Stomach smooth muscle (tissue), 2 donors: ENCODE measurements around the gene PID1.

ENCODE experiments used
- H3K27ac ChIP-seq: one replicate; pipeline ENCODE4 v1.7.0; 2013; ENCODE audit warnings: mild to moderate bottlenecking, low read length, inconsistent platforms
- H3K27me3 ChIP-seq, 2 donors: one replicate each; pipeline ENCODE4 v1.7.0; 2013; ENCODE audit warnings: low read length in 2 of 2; ENCODE audit not compliant: insufficient read depth in 2 of 2, control insufficient read depth in 1 of 2
- H3K36me3 ChIP-seq, 2 donors: one replicate each; pipeline ENCODE4 v1.7.0; 2013; ENCODE audit warnings: low read length in 2 of 2; ENCODE audit not compliant: control insufficient read depth in 2 of 2, insufficient read depth in 2 of 2
- H3K4me1 ChIP-seq: one replicate; pipeline ENCODE4 v1.7.0; 2013; ENCODE audit warnings: low read length; ENCODE audit not compliant: control insufficient read depth, insufficient read depth
- H3K4me3 ChIP-seq, 2 donors: one replicate each; pipeline ENCODE4 v1.7.0; 2013; ENCODE audit warnings: low read length in 2 of 2
- H3K9ac ChIP-seq, 2 donors: one replicate each; pipeline ENCODE4 v1.7.0; 2013; ENCODE audit warnings: low read length in 2 of 2, mild to moderate bottlenecking in 1 of 2
- H3K9me3 ChIP-seq, 2 donors: one replicate each; pipeline ENCODE4 v1.7.0; 2013; ENCODE audit warnings: low read length in 2 of 2; ENCODE audit not compliant: control insufficient read depth in 2 of 2
- donor health status: healthy.
- donor health status: Pancreatic carcinoma.

Gene PID1

GRCh38 chr2:228987441-228988155, 283.5 kb downstream of the PID1 start:
- H3K27ac ChIP-seq = no peak overlapping the region
- H3K9me3 ChIP-seq = no peaks in the 10 kb centered on the region
- H3K9ac ChIP-seq = no peak overlapping the region
- no peaks in the 10 kb centered on the region for H3K36me3 ChIP-seq
- H3K27me3 ChIP-seq = no peaks in the 10 kb centered on the region
- H3K4me1 ChIP-seq = no peaks in the 10 kb centered on the region
- H3K4me3 ChIP-seq = no peak overlapping the region

GRCh38 chr2:228986961-228987360, 284.1 kb downstream of the PID1 start:
- Histone ChIP-seq H3K4me3 (no peak overlapping the region), H3K36me3 (no peaks in the 10 kb centered on the region), H3K27me3 (no peaks in the 10 kb centered on the region), H3K9ac (no peak overlapping the region), H3K4me1 (no peaks in the 10 kb centered on the region), H3K27ac (no peak overlapping the region), H3K9me3 (no peaks in the 10 kb centered on the region)

GRCh38 chr2:228983700-228984099, 287.4 kb downstream of the PID1 start:
- H3K27me3 ChIP-seq = no peaks in the 10 kb centered on the region
- H3K9me3 ChIP-seq = no peaks in the 10 kb centered on the region
- no peak overlapping the region for H3K9ac ChIP-seq
- no peak overlapping the region for H3K27ac ChIP-seq
- no peak overlapping the region for H3K4me3 ChIP-seq
- H3K4me1 ChIP-seq = no peaks in the 10 kb centered on the region
- H3K36me3 ChIP-seq = no peaks in the 10 kb centered on the region

GRCh38 chr2:228974169-228974568, 296.9 kb downstream of the PID1 start:
- Histone ChIP-seq H3K27me3 (no peaks in the 10 kb centered on the region), H3K4me1 (no peaks in the 10 kb centered on the region)

More at GRCh38 chr2:228974169-228974568, 296.9 kb downstream of the PID1 start:
- Histone ChIP-seq H3K27ac (no peak overlapping the region), H3K36me3 (no peaks in the 10 kb centered on the region), H3K4me3 (no peak overlapping the region), H3K9me3 (no peaks in the 10 kb centered on the region), H3K9ac (no peak overlapping the region)
